Left lung (tissue), 10 donors: ENCODE results near the gene TAS2R40. TPM values are rescaled to one million over a fixed set of nuclear protein-coding genes. Genes with fewer than 3 reads are reported as not detected.
"Not testable (repeated sequence)": the region's sequence is repeated elsewhere in the genome, so short reads cannot be mapped to it uniquely, and the experiment has no call there.

Experiments used
- ATAC-seq: fragments of 200-7000 bp; cut with Tn5 transposase; one replicate; pipeline ENCODE4 v1.9.1; 2020; ENCODE audit warnings: moderate library complexity
- DNase-seq, 4 donors: peaks; one replicate each; pipeline ENCODE4 v3.0.0-alpha.2; 2013 to 2020
- H3K27ac ChIP-seq, 2 donors: fragments of 200-600 bp; sonication (generic) in 1 of 2; one replicate each; pipeline versions ENCODE4 v1.5.0 to v1.8.0; 2020 to 2021
- H3K27me3 ChIP-seq, 2 donors: fragments of 200-600 bp; sonication (generic) in 1 of 2; one replicate each; pipeline versions ENCODE4 v1.5.0 to v1.8.0; 2020 to 2021
- H3K36me3 ChIP-seq, 2 donors: fragments of 200-600 bp; sonication (generic) in 1 of 2; one replicate each; pipeline versions ENCODE4 v1.5.0 to v1.8.0; 2020 to 2021
- H3K4me1 ChIP-seq, 2 donors: fragments of 200-600 bp; one replicate each; pipeline ENCODE4 v1.8.0; 2021
- H3K4me3 ChIP-seq, 2 donors: fragments of 200-600 bp; sonication (generic) in 1 of 2; one replicate each; pipeline versions ENCODE4 v1.5.0 to v1.8.0; 2020 to 2021; ENCODE audit warnings: mild to moderate bottlenecking in 1 of 2
- H3K9me3 ChIP-seq, 2 donors: fragments of 200-600 bp; sonication (generic) in 1 of 2; one replicate each; pipeline versions ENCODE4 v1.5.0 to v1.8.0; 2020 to 2021
- CTCF ChIP-seq, 2 donors: fragments of 200-600 bp; sonication (generic) in 1 of 2; IDR thresholded peaks; one replicate each; pipeline versions ENCODE4 v1.5.0 to v1.8.0; 2021; ENCODE audit warnings: antibody characterized with exemption in 2 of 2
- intact Hi-C, 2 donors: fragments of 100-400 bp; cut with DNase I; formaldehyde crosslinking; loops; one replicate each; pipeline versions ENCODE4 v1.11.2 to v1.14.2; 2022
- polyA plus RNA-seq, 6 donors: library from polyadenylated mRNA; unstranded; fragments of 120-200 nt; gene quantifications; one replicate each; pipeline ENCODE4 v1.2.1, GENCODE V29; 2013; ENCODE audit not compliant: insufficient read length in 6 of 6
- total RNA-seq, 2 donors: library from RNA; stranded (reverse); fragmentation: NEBNext Ultra II Directional; extraction: Animal tissue kit (Norgen Biotek cat#: 25700); gene quantifications; one replicate each; pipeline ENCODE4 v1.2.1, GENCODE V29; 2021
- donor health status: DM: no; HTN: yes; CAD: no.
- donor health status: DM: no; HTN: no; CAD: no.

The TAS2R40 gene
- total and polyA plus RNA-seq, 8 donors: not detected

- no peaks in the 10 kb centered on the region for H3K27me3 ChIP-seq
- H3K4me3 ChIP-seq: no peak overlapping the region
- no peaks in the 10 kb centered on the region for H3K4me1 ChIP-seq
- no peak for DNase-seq
- intact Hi-C loops: no loop called here
- ATAC-seq: no peak
- H3K36me3 ChIP-seq: no peaks in the 10 kb centered on the region
- peaks cover 0 to 7% of the 10 kb centered on the region in 2 donors for H3K9me3 ChIP-seq
- no peak overlapping the region for H3K27ac ChIP-seq
- TF ChIP-seq CTCF (IDR thresholded peaks at IDR 0.05): no peak
Measured at GRCh38 chr7:143199040-143199439, 22.8 kb upstream of the TAS2R40 start.

GRCh38 chr7:143202161-143202560 lies 19.7 kb upstream of the TAS2R40 start:
- intact Hi-C loops: no loop called here
- DNase-seq (no peak), ATAC-seq (no peak)
- Histone ChIP-seq H3K27me3 (no peaks in the 10 kb centered on the region), H3K4me3 (no peak overlapping the region), H3K9me3 (peaks cover 0 to 4% of the 10 kb centered on the region in 2 donors), H3K4me1 (peaks cover 0 to 11% of the 10 kb centered on the region in 2 donors), H3K36me3 (no peaks in the 10 kb centered on the region), H3K27ac (no peak overlapping the region)
- no peak for TF ChIP-seq CTCF (IDR thresholded peaks at IDR 0.05)

GRCh38 chr7:143203386-143203785 lies 18.5 kb upstream of the TAS2R40 start:
- no peak overlapping the region for H3K27ac ChIP-seq
- H3K27me3 ChIP-seq: no peaks in the 10 kb centered on the region
- no peaks in the 10 kb centered on the region for H3K9me3 ChIP-seq
- intact Hi-C loops: no loop called here
- no peak for ATAC-seq
- H3K4me3 ChIP-seq: no peak overlapping the region
- DNase-seq: no peak
- TF ChIP-seq CTCF (IDR thresholded peaks at IDR 0.05): no peak
- peaks cover 0 to 11% of the 10 kb centered on the region in 2 donors for H3K4me1 ChIP-seq
- no peaks in the 10 kb centered on the region for H3K36me3 ChIP-seq

GRCh38 chr7:143205560-143206293 lies 16.1 kb upstream of the TAS2R40 start:
- intact Hi-C loops: no loop called here
- Histone ChIP-seq H3K9me3 (no peaks in the 10 kb centered on the region), H3K36me3 (no peaks in the 10 kb centered on the region), H3K4me3 (no peak overlapping the region), H3K4me1 (peaks cover 0 to 11% of the 10 kb centered on the region in 2 donors), H3K27ac (no peak overlapping the region), H3K27me3 (no peaks in the 10 kb centered on the region)
- no peak for TF ChIP-seq CTCF (IDR thresholded peaks at IDR 0.05)
- DNase-seq (peak in 2 of 4 donors; percentile 14 to 65), ATAC-seq (peak; percentile 80)

- H3K36me3 ChIP-seq: no peaks in the 10 kb centered on the region
- no peak overlapping the region for H3K27ac ChIP-seq
- H3K27me3 ChIP-seq: no peaks in the 10 kb centered on the region
- ATAC-seq: no peak
- DNase-seq: no peak
- H3K4me3 ChIP-seq: no peak overlapping the region
- H3K4me1 ChIP-seq: peaks cover 0 to 8% of the 10 kb centered on the region in 2 donors
- H3K9me3 ChIP-seq: no peaks in the 10 kb centered on the region
- TF ChIP-seq CTCF (IDR thresholded peaks at IDR 0.05): no peak
- intact Hi-C loops: loop anchor here (10.0 kb wide), 2 partner anchors 206 to 356 kb away; partner anchors contain the start of gene EPHB6 (in 1 of the 2)
Measured at GRCh38 chr7:143210541-143210940, 11.3 kb upstream of the TAS2R40 start.

- intact Hi-C loops: loop anchor here (10.0 kb wide), 2 partner anchors 209 to 359 kb away; partner anchors contain the start of gene EPHB6 (in 1 of the 2)
Measured at GRCh38 chr7:143213478-143213877, 8.4 kb upstream of the TAS2R40 start.

More at GRCh38 chr7:143213478-143213877, 8.4 kb upstream of the TAS2R40 start:
- H3K27ac ChIP-seq, H3K36me3 ChIP-seq, H3K9me3 ChIP-seq, H3K4me3 ChIP-seq, ATAC-seq, H3K27me3 ChIP-seq, H3K4me1 ChIP-seq, DNase-seq: not testable (repeated sequence)
